B cell (primary cell): ENCODE measurements around the gene NTM. TPM values are rescaled to one million over a fixed set of nuclear protein-coding genes. Genes with fewer than 3 reads are reported as not detected.

Experiments
- ATAC-seq: fragments of 200-7000 bp; cut with Tn5 transposase; one replicate; pipeline ENCODE4 v1.10.0; 2021; ENCODE audit warnings: low read depth, mild to moderate bottlenecking, moderate number of reproducible peaks, moderate library complexity
- CTCF ChIA-PET: fragments of 350-600 bp; sonication (Branson Sonifier 250); formaldehyde crosslinking; loops from one replicate; lab custom pipeline; 2021; ENCODE audit warnings: antibody characterized with exemption, inconsistent platforms; lab: Charles Lee
- POLR2A ChIA-PET: fragments of 350-600 bp; sonication (Branson Sonifier 250); formaldehyde crosslinking; loops from one replicate; lab custom pipeline; 2021; ENCODE audit warnings: antibody characterized with exemption; lab: Charles Lee
- DNase-seq: peaks from one replicate; pipeline ENCODE4 v3.0.0; 2013
- H2AFZ ChIP-seq: 2 replicates; pipeline ENCODE4 v1.6.1; 2012; ENCODE audit warnings: mild to moderate bottlenecking, low read depth, low read length; ENCODE audit not compliant: insufficient read depth, poor library complexity, severe bottlenecking
- H3K27ac ChIP-seq, 2 donors: 1 replicate in 1 of 2; 2 replicates in 1 of 2; pipeline ENCODE4 v1.5.1; 2012 to 2013; ENCODE audit warnings: low read length in 2 of 2, mild to moderate bottlenecking in 2 of 2, moderate library complexity in 1 of 2
- H3K27me3 ChIP-seq, 4 experiments: fragments of 200-600 bp in 1 of 4; sonication (generic) in 1 of 4; replicated peaks in 1 of 4; 1 replicate in 2 of 4; 2 replicates in 2 of 4; pipeline versions ENCODE4 v1.6.1 to v1.7.0; 2013 to 2016; ENCODE audit warnings: low read length in 3 of 4, mild to moderate bottlenecking in 2 of 4, mixed read lengths in 1 of 4, moderate library complexity in 1 of 4; ENCODE audit not compliant: insufficient read depth in 4 of 4, control insufficient read depth in 3 of 4; ENCODE audit errors: control extremely low read depth in 1 of 4
- H3K36me3 ChIP-seq, 2 experiments: replicated peaks in 1 of 2; 1 replicate in 1 of 2; 2 replicates in 1 of 2; pipeline versions ENCODE4 v1.6.1 to v1.7.1; 2013; ENCODE audit warnings: low read length in 1 of 2; ENCODE audit not compliant: insufficient read depth in 2 of 2, control insufficient read depth in 1 of 2; ENCODE audit errors: control extremely low read depth in 1 of 2, extremely low read depth in 1 of 2
- H3K4me1 ChIP-seq, 2 donors: fragments of 200-600 bp in 1 of 2; sonication (generic) in 1 of 2; 1 replicate in 1 of 2; 2 replicates in 1 of 2; pipeline versions ENCODE4 v1.5.1 to v1.6.1; 2013 to 2017; ENCODE audit warnings: low read length in 2 of 2; ENCODE audit not compliant: control insufficient read depth in 2 of 2, insufficient read depth in 2 of 2
- H3K4me2 ChIP-seq: replicated peaks from 2 replicates; pipeline ENCODE3; 2012; ENCODE audit warnings: mild to moderate bottlenecking, low read depth, low read length; ENCODE audit not compliant: poor library complexity, severe bottlenecking
- H3K4me3 ChIP-seq, 5 experiments: fragments of 200-600 bp in 1 of 5; sonication (generic) in 1 of 5; 1 replicate in 3 of 5; 2 replicates in 2 of 5; pipeline versions ENCODE4 v1.5.1 to v1.7.0; 2011 to 2016; ENCODE audit warnings: low read length in 4 of 5, mild to moderate bottlenecking in 4 of 5, low read depth in 2 of 5, control low read depth in 1 of 5, moderate library complexity in 1 of 5; ENCODE audit not compliant: insufficient read depth in 1 of 5; ENCODE audit errors: control extremely low read depth in 1 of 5, extremely low read depth in 1 of 5
- H3K79me2 ChIP-seq: fragments of 200-600 bp; sonication (generic); one replicate; pipeline ENCODE4 v1.6.0; 2016; ENCODE audit warnings: low read length; ENCODE audit not compliant: control insufficient read depth, insufficient read depth
- H3K9ac ChIP-seq: fragments of 200-600 bp; sonication (generic); 2 replicates; pipeline ENCODE4 v1.6.1; 2017; ENCODE audit warnings: mild to moderate bottlenecking, low read length, moderate library complexity
- H3K9me3 ChIP-seq, 3 donors: one replicate each; pipeline versions ENCODE4 v1.6.1 to v1.7.1; 2013; ENCODE audit warnings: low read length in 2 of 3; ENCODE audit not compliant: control insufficient read depth in 2 of 3, insufficient read depth in 1 of 3; ENCODE audit errors: control extremely low read depth in 1 of 3
- H4K20me1 ChIP-seq: 2 replicates; pipeline ENCODE4 v1.6.0; 2012; ENCODE audit warnings: mild to moderate bottlenecking, low read length; ENCODE audit not compliant: insufficient read depth, control insufficient read depth, poor library complexity, severe bottlenecking
- H3K27ac Mint-ChIP-seq: one replicate; pipeline ENCODE4 v1.8.0; 2021; ENCODE audit warnings: mixed read lengths
- H3K27me3 Mint-ChIP-seq: one replicate; pipeline ENCODE4 v1.8.0; 2021; ENCODE audit warnings: mixed read lengths
- H3K4me1 Mint-ChIP-seq: one replicate; pipeline ENCODE4 v1.8.0; 2021; ENCODE audit warnings: mixed read lengths
- H3K4me3 Mint-ChIP-seq: one replicate; pipeline ENCODE4 v1.8.0; 2021; ENCODE audit warnings: mixed read lengths
- H3K9me3 Mint-ChIP-seq: one replicate; pipeline ENCODE4 v1.8.0; 2022; ENCODE audit warnings: mixed read lengths; ENCODE audit not compliant: insufficient read depth
- EZH2 ChIP-seq: IDR thresholded peaks from 2 replicates; pipeline ENCODE4 v1.6.1; 2012; ENCODE audit warnings: borderline replicate concordance, low read depth, mild to moderate bottlenecking, moderate library complexity, low read length; ENCODE audit not compliant: insufficient read depth, poor library complexity, severe bottlenecking
- WGBS: methylation state at CpG from one replicate; pipeline ENCODE4 v1.1.5; 2013; ENCODE audit warnings: missing lambda C conversion rate; ENCODE audit not compliant: insufficient coverage; 5-methylcytosine and 5-hydroxymethylcytosine counted together
- intact Hi-C: fragments of 100-400 bp; cut with micrococcal nuclease; formaldehyde crosslinking; loops from one replicate; pipeline ENCODE4 v1.10.0; 2022
- polyA plus RNA-seq: library from polyadenylated mRNA; depleted of rRNA; stranded (reverse); fragments of >200 nt; gene quantifications from 2 replicates; pipeline ENCODE4 v1.2.3, GENCODE V29; 2012
- total RNA-seq, 2 donors: library from RNA; stranded (reverse); fragments of 120-200 nt in 1 of 2; gene quantifications; 1 replicate in 1 of 2; 2 replicates in 1 of 2; pipeline versions ENCODE4 v1.2.3 to v1.2.4, GENCODE V29; 2013 to 2022
- TF ChIP-seq, protein P1 (sequence below): fragments of 200-600 bp; IDR thresholded peaks from one replicate; pipeline ENCODE4 v1.8.0; 2022; ENCODE audit warnings: antibody characterized with exemption, mild to moderate bottlenecking

NTM gene
- total and polyA plus RNA-seq, 2 donors (not counting 1 experiment from before 2014, with no cell fraction given), result not detected

DNA sequence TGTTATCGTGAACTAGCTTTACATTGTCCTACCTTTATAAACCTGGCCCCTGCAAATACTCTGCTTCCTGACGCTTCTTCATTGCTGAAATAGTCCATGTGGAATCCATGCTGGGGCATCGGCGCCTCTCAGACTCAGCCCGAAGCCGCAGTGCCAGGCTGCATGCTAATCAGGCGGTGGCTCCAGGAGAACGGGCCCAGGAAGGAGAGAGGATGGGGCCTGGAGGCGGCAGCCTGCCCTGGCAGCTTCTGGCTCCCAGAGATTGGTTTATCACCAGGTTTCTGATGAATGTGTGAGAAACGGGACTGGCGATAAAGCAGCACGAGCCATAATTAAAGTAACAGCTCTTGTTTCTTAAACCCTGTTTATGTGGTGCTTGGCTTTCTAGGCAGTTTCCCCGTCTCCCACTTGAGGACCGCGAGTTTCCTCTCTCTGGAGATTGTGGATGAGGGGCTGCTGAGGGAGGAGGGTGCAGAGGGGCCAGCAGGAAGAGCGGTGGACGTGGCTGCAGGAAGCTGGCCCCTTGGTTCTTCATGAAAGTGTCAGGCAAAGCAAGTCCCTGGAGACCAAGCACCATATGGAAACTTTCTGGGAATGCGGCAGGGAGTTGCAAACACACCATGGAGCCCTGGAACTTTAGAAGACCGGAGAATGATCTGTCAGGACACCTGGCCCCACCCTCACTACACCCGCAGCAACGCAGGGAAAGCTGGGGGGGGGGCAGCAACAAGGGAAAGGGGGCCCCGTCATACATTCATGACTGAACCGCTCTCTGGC is 93.4 kb downstream of the NTM start:
- H3K9me3 Mint-ChIP-seq, result no peaks in the 10 kb centered on the region
- peaks cover 14% of the 10 kb centered on the region for H3K27me3 Mint-ChIP-seq
- H3K4me1 Mint-ChIP-seq, result no peaks in the 10 kb centered on the region
- Histone ChIP-seq H3K9me3 (peaks cover 0 to 28% (median 0%) of the 10 kb centered on the region in 3 donors), H4K20me1 (no peaks in the 10 kb centered on the region), H3K27me3 (peaks cover 0 to 12% (median 2%) of the 10 kb centered on the region in 4 experiments), H2AFZ (no peak overlapping the region), H3K9ac (no peak overlapping the region), H3K36me3 (no peaks in the 10 kb centered on the region), H3K4me1 (no peaks in the 10 kb centered on the region), H3K79me2 (no peaks in the 10 kb centered on the region), H3K4me2 (no peak overlapping the region), H3K4me3 (no peak overlapping the region), H3K27ac (no peak overlapping the region)
- ATAC-seq (no peak), DNase-seq (no peak)
- TF ChIP-seq EZH2, result no peak
- TF ChIP-seq, protein P1, sequence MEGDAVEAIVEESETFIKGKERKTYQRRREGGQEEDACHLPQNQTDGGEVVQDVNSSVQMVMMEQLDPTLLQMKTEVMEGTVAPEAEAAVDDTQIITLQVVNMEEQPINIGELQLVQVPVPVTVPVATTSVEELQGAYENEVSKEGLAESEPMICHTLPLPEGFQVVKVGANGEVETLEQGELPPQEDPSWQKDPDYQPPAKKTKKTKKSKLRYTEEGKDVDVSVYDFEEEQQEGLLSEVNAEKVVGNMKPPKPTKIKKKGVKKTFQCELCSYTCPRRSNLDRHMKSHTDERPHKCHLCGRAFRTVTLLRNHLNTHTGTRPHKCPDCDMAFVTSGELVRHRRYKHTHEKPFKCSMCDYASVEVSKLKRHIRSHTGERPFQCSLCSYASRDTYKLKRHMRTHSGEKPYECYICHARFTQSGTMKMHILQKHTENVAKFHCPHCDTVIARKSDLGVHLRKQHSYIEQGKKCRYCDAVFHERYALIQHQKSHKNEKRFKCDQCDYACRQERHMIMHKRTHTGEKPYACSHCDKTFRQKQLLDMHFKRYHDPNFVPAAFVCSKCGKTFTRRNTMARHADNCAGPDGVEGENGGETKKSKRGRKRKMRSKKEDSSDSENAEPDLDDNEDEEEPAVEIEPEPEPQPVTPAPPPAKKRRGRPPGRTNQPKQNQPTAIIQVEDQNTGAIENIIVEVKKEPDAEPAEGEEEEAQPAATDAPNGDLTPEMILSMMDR, result no peak
- H3K4me3 Mint-ChIP-seq, result no peak overlapping the region
- ChIA-PET POLR2A (no interaction called here), CTCF (interaction anchor here (1.4 kb wide), 1 partner anchor 11 kb away, joined by 4 read pairs; no protein-coding TSS in a partner anchor)
- WGBS, result 30% methylated on average over 17 of the region's 23 CpGs
- intact Hi-C loops, result no loop called here
- H3K27ac Mint-ChIP-seq, result no peak overlapping the region

GRCh38 chr11:131464461-131464860 is 94.0 kb downstream of the NTM start:
- Histone ChIP-seq H3K4me1 (no peaks in the 10 kb centered on the region), H3K79me2 (no peaks in the 10 kb centered on the region), H3K4me3 (no peak overlapping the region), H3K9me3 (peaks cover 0 to 28% (median 0%) of the 10 kb centered on the region in 3 donors), H3K4me2 (no peak overlapping the region), H3K27me3 (peaks cover 0 to 12% (median 2%) of the 10 kb centered on the region in 4 experiments), H3K36me3 (no peaks in the 10 kb centered on the region), H3K27ac (no peak overlapping the region), H3K9ac (no peak overlapping the region), H2AFZ (no peak overlapping the region), H4K20me1 (no peaks in the 10 kb centered on the region)
- DNase-seq, result no peak
- WGBS, result 42% methylated on average over 9 of the region's 9 CpGs
- ChIA-PET POLR2A (no interaction called here), CTCF (interaction anchor here (1.4 kb wide), 1 partner anchor 10 kb away, joined by 4 read pairs; no protein-coding TSS in a partner anchor)
- Mint-ChIP-seq H3K4me3 (no peak overlapping the region), H3K27ac (no peak overlapping the region), H3K4me1 (no peaks in the 10 kb centered on the region), H3K9me3 (no peaks in the 10 kb centered on the region), H3K27me3 (peaks cover 14% of the 10 kb centered on the region)
- intact Hi-C loops, result no loop called here
- no peak for ATAC-seq
- TF ChIP-seq EZH2, result no peak
- TF ChIP-seq, protein P1, result no peak
